Cardiac fibroblast (primary cell): ENCODE measurements around the gene PMEPA1.

Experiments
- DNase-seq, 2 donors: peaks; one replicate each; pipeline versions ENCODE4 v3.0.0 to v3.0.0-alpha.2; 2010; ENCODE audit warnings: low read depth in 2 of 2
- H3K4me3 ChIP-seq, 2 donors: replicated peaks in 1 of 2; 1 replicate in 1 of 2; 2 replicates in 1 of 2; pipeline ENCODE4 v1.5.1; 2011; ENCODE audit warnings: low read depth in 2 of 2, low read length in 2 of 2, mild to moderate bottlenecking in 2 of 2, moderate library complexity in 1 of 2
- TF ChIP-seq, protein P1 (sequence below): IDR thresholded peaks from one replicate; pipeline ENCODE4 v1.5.1; 2011; ENCODE audit warnings: low read depth, mild to moderate bottlenecking, low read length, inconsistent platforms

PMEPA1 gene

DNA sequence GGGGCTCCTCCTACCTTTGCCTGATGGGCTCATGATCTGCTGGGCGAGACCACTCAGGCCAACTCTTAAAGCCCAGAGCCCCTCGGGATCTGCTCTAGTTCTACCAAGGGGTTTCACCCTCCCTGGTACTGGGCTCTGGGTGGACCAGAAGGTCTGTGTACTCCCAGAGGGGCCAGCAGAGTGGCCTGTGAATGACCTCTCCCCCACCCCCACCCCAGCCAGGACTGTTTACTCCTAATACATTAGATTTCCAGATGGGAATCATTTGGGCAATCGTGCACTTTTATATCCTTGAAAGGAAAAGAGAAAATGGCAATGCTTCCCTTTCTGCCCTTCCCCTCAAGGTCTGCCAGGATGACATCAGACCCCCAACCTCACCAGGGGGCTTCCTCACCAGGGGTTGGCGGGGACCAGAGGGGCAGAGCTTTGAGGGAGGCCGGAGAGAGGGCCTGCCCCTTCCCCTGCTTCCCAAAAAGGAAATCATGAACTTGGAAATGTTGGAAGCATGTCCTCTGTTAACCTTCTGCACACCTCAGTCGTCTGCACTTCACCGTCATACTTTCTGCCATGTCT is 37.1 kb upstream of the PMEPA1 start:
- H3K4me3 ChIP-seq: no peak overlapping the region
- no peak for DNase-seq

DNA sequence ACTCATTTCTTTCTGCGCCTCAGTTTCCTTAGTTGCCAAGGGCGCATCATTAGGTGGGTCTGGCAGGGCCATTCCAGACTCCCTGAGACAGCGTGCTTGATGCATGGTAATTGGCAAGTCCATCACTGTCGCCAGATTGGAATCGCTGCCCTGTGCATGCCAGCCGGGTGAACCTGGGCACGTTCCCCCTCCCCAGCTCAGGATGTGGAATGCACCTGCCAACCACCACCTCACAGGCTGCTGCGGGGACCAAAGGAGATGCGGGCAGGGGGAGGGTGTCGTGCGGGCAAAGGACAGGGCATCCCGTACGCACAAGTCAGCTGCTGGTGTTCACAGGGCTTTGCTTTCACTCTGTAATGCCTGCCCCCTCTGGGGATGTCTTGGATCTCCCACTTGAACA is 36.4 kb upstream of the PMEPA1 start:
- no peak overlapping the region for H3K4me3 ChIP-seq
- TF ChIP-seq, protein P1, sequence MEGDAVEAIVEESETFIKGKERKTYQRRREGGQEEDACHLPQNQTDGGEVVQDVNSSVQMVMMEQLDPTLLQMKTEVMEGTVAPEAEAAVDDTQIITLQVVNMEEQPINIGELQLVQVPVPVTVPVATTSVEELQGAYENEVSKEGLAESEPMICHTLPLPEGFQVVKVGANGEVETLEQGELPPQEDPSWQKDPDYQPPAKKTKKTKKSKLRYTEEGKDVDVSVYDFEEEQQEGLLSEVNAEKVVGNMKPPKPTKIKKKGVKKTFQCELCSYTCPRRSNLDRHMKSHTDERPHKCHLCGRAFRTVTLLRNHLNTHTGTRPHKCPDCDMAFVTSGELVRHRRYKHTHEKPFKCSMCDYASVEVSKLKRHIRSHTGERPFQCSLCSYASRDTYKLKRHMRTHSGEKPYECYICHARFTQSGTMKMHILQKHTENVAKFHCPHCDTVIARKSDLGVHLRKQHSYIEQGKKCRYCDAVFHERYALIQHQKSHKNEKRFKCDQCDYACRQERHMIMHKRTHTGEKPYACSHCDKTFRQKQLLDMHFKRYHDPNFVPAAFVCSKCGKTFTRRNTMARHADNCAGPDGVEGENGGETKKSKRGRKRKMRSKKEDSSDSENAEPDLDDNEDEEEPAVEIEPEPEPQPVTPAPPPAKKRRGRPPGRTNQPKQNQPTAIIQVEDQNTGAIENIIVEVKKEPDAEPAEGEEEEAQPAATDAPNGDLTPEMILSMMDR: no peak
- DNase-seq: no peak

More for the DNA sequence above, 37.1 kb upstream of the PMEPA1 start:
- TF ChIP-seq, protein P1: no peak

DNA sequence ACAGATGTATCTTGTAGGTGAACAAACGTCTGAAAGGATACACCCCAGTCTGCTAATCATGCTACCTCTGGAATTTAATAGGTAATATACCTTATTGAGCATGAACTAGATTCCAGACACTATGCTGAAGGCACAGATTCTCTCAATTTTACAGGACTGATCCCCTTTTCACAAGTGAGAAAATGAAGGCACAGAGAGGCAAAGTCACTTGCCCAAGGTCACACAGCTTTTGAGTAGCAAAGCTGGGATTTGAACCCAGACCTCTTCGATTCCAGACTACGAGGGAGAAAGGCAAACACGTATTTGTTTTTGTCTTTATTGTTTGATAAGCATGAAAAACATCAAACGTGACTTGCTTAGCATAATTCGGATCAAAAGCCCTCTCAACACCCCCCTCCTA is 34.4 kb upstream of the PMEPA1 start:
- TF ChIP-seq, protein P1: no peak
- no peak for DNase-seq
- no peak overlapping the region for H3K4me3 ChIP-seq

DNA sequence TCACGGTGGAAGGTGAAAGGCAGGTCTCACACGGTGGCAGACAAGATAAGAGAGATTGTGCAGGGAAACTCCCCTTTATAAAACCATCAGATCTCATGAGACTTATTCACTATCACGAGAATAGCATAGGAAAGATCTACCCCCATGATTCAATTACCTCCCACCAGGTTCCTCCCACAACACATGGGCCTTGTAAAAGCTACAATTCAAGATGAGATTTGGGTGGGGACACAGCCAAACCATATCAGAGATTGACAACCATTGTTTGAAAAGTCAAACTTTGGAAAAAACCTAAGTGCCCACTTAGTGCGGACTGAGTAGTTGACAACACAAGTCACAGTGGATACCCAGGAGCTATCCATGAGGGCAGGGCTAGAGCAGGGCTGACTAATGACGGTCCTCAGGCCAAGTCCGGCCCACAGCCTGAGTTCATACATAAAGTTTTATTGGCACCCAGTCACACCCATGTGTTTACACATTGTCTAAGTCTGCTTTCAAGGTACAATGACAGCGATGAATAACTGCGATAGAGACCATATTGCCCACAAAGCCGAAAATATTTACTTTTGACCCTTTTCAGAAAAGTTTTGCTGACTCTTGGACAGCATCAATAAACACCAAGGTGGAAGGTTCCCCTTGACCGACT is 33.8 kb upstream of the PMEPA1 start:
- TF ChIP-seq, protein P1: no peak
- no peak overlapping the region for H3K4me3 ChIP-seq
- no peak for DNase-seq

DNA sequence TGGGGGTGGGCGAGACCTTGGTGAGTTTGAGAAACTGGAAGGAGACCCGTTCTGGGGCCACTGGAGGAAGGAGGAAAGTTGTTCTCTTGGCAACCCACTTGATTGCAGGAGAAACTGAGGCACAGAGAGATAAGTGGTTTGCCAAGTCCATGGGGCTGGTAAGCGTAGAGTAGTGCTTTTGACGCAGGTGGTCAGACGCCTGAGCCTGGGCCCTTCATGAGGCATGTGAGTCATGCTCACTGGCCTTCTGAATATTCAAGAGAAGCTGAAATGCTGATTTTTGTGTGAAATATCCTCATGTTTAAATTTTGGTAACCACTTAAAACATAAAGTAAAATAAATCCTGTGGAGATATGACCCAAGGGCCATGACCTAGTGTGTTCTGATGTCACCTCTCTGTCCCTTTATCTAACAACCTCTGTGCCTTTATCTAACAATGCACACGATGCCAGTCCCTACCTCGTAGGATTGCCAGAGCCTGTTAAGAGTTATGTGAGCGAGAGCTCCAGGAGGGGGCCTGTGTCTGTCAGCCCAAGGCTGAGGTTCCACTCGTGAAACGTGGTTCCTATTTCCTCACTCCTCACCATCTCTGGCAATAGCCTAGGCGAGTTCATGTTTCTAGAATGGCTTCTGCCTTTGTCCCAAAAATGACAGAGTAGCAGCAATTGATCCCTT is 32.8 kb upstream of the PMEPA1 start:
- TF ChIP-seq, protein P1: no peak
- DNase-seq: no peak
- no peak overlapping the region for H3K4me3 ChIP-seq

DNA sequence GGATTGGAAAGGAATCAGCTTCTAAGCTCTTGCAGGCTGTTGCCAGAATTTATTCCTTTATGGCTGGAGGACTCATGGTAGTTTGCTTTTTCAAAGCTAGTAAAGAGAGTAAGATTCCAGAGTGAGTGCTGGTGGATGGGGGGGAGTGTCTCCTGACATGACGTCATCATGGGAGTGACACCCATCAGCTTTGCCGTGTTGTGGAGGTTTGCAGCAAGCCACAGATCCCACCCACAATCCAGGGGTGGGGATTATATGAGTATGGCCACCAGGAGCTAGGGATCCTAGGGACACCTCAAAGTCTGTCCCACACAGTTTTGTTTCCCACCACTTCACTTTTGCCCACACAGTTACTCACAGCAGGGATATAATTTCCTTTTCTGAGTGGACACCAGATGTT is 28.7 kb upstream of the PMEPA1 start:
- no peak for DNase-seq
- TF ChIP-seq, protein P1: no peak
- H3K4me3 ChIP-seq: no peak overlapping the region
